Nephron (organoid): ENCODE measurements around the gene TSC2.

Experiments
- H3K27ac Mint-ChIP-seq, 3 experiments: 2 replicates each; pipeline ENCODE4 v1.8.0; 2020; ENCODE audit warnings: mixed read lengths in 3 of 3, mild to moderate bottlenecking in 2 of 3, moderate library complexity in 1 of 3
- H3K27me3 Mint-ChIP-seq: 2 replicates; pipeline ENCODE4 v1.8.0; 2021; ENCODE audit warnings: low read depth, mild to moderate bottlenecking, moderate library complexity, mixed read lengths
- H3K36me3 Mint-ChIP-seq: 2 replicates; pipeline ENCODE4 v1.8.0; 2020; ENCODE audit warnings: low read depth, mixed read lengths
- H3K4me1 Mint-ChIP-seq: 2 replicates; pipeline ENCODE4 v1.8.0; 2020; ENCODE audit warnings: mixed read lengths
- H3K4me3 Mint-ChIP-seq, 3 experiments: 2 replicates each; pipeline ENCODE4 v1.8.0; 2020; ENCODE audit warnings: mild to moderate bottlenecking in 3 of 3, mixed read lengths in 3 of 3, moderate library complexity in 2 of 3
- H3K9me3 Mint-ChIP-seq: 2 replicates; pipeline ENCODE4 v1.8.0; 2020; ENCODE audit warnings: mixed read lengths
- TF ChIP-seq, protein P1 (sequence below), 3 experiments: fragments of 200-600 bp; sonication (generic); IDR thresholded peaks; one replicate each; pipeline ENCODE4 v1.5.0; 2021; ENCODE audit warnings: antibody characterized with exemption in 3 of 3; ENCODE audit not compliant: unreplicated experiment in 3 of 3

TSC2 gene

DNA sequence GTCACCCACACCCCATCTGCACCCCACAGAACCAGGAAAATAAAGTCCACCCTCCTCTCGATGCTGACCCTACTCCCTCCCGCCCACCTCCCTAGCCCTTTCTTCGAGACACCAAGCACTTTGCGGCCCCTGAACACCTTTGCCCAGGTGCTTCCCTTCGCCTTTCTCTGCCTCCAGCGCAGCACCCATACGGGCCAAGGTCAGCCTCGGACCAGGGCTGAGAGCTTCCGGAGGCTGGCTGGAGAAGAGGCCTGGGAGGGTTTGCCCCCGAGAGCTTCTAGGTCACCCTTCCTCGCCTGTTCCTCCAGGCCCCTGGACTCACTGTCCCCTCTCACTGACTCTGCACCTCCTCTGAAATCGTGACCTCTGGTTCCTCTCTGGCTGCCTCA lies 23.8 kb upstream of the TSC2 start:
- Mint-ChIP-seq H3K36me3 (peaks cover 3% of the 10 kb centered on the region), H3K4me3 (peak overlapping the region; percentile 65 to 77 (median 73)), H3K27ac (peak overlapping the region; percentile 90 to 97 (median 95)), H3K9me3 (no peaks in the 10 kb centered on the region), H3K27me3 (peaks cover 22% of the 10 kb centered on the region), H3K4me1 (peaks cover 24% of the 10 kb centered on the region)
- TF ChIP-seq, protein P1, sequence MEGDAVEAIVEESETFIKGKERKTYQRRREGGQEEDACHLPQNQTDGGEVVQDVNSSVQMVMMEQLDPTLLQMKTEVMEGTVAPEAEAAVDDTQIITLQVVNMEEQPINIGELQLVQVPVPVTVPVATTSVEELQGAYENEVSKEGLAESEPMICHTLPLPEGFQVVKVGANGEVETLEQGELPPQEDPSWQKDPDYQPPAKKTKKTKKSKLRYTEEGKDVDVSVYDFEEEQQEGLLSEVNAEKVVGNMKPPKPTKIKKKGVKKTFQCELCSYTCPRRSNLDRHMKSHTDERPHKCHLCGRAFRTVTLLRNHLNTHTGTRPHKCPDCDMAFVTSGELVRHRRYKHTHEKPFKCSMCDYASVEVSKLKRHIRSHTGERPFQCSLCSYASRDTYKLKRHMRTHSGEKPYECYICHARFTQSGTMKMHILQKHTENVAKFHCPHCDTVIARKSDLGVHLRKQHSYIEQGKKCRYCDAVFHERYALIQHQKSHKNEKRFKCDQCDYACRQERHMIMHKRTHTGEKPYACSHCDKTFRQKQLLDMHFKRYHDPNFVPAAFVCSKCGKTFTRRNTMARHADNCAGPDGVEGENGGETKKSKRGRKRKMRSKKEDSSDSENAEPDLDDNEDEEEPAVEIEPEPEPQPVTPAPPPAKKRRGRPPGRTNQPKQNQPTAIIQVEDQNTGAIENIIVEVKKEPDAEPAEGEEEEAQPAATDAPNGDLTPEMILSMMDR (IDR thresholded peaks at IDR 0.05; ENCODE audit: unreplicated experiment in 3 of 3) = no peak

DNA sequence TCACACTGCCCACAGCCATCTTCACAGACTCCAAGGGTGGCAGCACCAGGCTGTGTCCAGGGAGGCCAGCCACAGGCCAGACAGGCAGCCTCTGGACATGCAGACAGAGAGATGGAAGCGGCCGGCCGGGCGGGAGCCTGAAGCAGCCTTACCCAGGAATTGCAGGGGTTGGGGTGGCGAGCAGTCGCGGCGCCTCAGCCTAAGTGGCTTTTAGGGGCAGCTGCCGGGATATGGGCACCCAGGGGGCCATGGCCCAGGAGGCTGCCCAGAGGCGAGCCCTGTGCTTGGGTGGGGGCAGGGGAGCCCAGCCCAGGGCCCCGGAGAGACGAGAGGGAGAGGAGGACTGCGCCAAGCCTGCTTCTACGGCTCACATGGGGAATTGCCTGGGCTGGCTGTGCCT lies 22.5 kb upstream of the TSC2 start:
- Mint-ChIP-seq H3K27me3 (peaks cover 19% of the 10 kb centered on the region), H3K27ac (no peak overlapping the region), H3K36me3 (peaks cover 4% of the 10 kb centered on the region), H3K9me3 (no peaks in the 10 kb centered on the region), H3K4me1 (peaks cover 29% of the 10 kb centered on the region), H3K4me3 (peak overlapping the region; percentile 79 to 85 (median 82))
- TF ChIP-seq, protein P1 (IDR thresholded peaks at IDR 0.05; ENCODE audit: unreplicated experiment in 3 of 3) = no peak

DNA sequence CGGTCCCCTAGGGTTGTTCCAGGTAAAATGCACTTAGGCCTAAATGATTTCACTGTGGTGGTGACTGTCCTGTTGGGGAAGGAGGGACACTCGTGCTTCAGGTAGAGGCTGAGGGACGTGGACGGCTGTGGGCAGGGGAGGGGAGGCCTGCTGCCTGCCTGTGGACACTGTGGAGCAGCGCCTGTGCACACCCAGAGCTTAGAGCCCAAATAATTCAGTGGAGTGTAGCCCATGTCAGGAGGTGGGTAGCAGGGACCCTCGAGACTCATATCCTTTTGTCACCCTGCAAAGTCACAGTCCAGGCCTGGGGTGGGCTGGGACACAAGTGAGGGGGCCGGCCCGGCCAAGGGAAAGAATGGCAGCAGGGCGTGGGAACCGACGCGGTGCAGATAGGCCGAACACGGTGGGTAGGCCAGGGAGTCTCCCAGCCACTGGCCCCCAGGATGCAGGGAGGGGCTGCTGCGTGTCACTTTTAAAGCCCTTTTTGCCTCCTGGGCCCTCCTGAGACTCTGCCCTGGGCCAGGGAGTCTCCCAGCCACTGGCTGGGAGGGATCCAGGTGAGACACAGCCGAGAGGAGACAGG lies 21.8 kb upstream of the TSC2 start:
- Mint-ChIP-seq H3K27me3 (peaks cover 15% of the 10 kb centered on the region), H3K4me3 (peak overlapping the region; percentile 79 to 85 (median 82)), H3K4me1 (peaks cover 29% of the 10 kb centered on the region), H3K9me3 (no peaks in the 10 kb centered on the region), H3K36me3 (peaks cover 4% of the 10 kb centered on the region), H3K27ac (peak overlapping the region; percentile 73 to 88 (median 74))
- TF ChIP-seq, protein P1 (IDR thresholded peaks at IDR 0.05; ENCODE audit: unreplicated experiment in 3 of 3) = no peak

DNA sequence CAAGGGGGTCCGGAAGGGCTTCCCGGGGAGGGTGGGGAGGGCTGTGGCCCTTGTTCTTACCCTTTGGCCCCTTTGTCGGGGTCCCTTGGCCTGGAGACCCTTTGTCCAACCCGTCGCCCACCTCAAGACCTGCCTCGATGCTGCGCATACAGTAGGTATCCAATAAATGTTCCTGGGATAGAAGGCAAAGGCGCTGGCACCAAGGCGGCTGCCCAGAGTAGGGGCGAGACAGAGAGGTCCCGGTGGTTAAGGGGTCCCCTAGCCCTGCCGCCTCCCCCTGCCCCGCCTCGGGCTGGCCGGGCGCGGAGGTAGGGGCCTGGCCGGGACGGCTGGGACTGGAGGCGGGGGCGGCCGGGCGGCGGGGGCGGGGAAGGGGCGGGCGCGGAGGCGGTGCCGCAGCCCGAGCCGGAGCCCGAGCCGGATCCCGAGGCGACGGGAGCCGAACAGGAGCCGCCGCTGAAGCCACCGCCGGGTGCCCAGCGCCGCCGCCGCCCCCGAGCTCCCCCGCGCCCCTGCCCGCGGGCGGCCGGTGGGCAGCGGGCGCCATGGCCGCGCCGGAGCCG lies 21.2 kb upstream of the TSC2 start, which contains the start of gene NHERF2:
Gene NHERF2 (plus strand): TSS at position 442 of the 563 bp plus-strand sequence. CDS start 104 bp downstream, at position 546.
- Mint-ChIP-seq H3K27me3 (peaks cover 11% of the 10 kb centered on the region), H3K36me3 (peaks cover 4% of the 10 kb centered on the region), H3K27ac (peak within 1 kb of the TSS; percentile 90 to 96 (median 92)), H3K9me3 (no peaks in the 10 kb centered on the region), H3K4me1 (peaks cover 29% of the 10 kb centered on the region), H3K4me3 (peak within 1 kb of the TSS; percentile 90 to 97 (median 94))
- TF ChIP-seq, protein P1 (IDR thresholded peaks at IDR 0.05; ENCODE audit: unreplicated experiment in 3 of 3) = no peak

DNA sequence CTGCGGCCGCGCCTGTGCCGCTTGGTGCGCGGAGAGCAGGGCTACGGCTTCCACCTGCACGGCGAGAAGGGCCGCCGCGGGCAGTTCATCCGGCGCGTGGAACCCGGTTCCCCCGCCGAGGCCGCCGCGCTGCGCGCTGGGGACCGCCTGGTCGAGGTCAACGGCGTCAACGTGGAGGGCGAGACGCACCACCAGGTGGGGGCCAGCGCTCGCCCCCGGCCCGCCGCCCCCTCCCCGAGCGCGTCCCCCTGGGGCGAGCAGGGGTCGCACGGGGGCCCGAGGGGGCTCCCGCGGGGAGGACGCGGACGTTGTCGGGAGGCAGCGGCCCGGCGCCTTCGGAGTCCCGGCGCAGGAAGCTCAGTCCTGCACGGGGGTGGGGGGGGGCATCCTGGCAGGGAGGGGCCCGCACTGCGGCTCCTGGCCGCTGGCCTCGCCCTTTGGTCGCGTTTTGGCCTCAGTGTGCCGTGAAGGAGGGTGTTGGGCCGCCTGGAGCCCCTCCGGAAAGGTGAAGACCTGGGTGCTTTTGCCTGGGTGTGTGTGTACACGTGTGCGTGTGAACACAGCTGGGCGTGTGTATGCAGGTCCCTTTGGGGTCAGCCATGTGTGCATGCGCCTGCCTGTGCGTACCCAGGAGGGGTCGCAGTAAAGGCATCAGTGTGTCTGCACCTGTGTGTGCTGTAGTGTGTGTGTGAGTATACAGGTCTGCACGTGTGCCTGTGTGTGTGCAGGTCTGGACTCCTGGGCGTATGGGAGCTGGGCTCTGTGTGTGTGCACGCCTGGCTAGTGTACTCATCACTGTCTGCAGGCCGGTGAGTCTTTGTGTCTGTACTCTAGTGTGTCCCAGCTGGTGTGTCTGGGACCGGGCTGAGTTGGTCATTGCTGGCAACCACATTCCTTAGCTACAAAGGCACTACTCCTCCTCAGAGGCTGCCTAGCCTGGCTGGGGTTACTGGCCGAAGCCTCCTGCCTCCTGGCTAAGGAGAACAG lies 20.5 kb upstream of the TSC2 start:
- H3K4me3 Mint-ChIP-seq = peak overlapping the region; percentile 90 to 97 (median 94)

More for the DNA sequence above, 20.5 kb upstream of the TSC2 start:
- Mint-ChIP-seq H3K27ac (peak overlapping the region; percentile 90 to 96 (median 92)), H3K4me1 (peaks cover 29% of the 10 kb centered on the region), H3K9me3 (no peaks in the 10 kb centered on the region), H3K36me3 (peaks cover 4% of the 10 kb centered on the region), H3K27me3 (peaks cover 8% of the 10 kb centered on the region)
- TF ChIP-seq, protein P1 (IDR thresholded peaks at IDR 0.05; ENCODE audit: unreplicated experiment in 3 of 3) = no peak
